GM18909 (cell line): ENCODE results near the gene ANKRD11.
"Not testable (repeated sequence)": the region's sequence is repeated elsewhere in the genome, so short reads cannot be mapped to it uniquely, and the experiment has no call there.

ENCODE experiments used
- ATAC-seq: cut with Tn5 transposase; IDR thresholded peaks from one replicate; pipeline ENCODE4 v1.9.1; 2021; ENCODE audit warnings: mild to moderate bottlenecking; ENCODE audit not compliant: unreplicated experiment, poor library complexity

The ANKRD11 gene

GRCh38 chr16:89308391-89309333, 181.7 kb downstream of the ANKRD11 start:
- ATAC-seq, result no peak

- no peak for ATAC-seq
These were observed 182.9 kb downstream of the ANKRD11 start for GRCh38 chr16:89307421-89307805.

- not testable (repeated sequence) for ATAC-seq
These were observed 183.6 kb downstream of the ANKRD11 start for GRCh38 chr16:89306457-89307420.

GRCh38 chr16:89304941-89305705, 185.2 kb downstream of the ANKRD11 start:
- no peak for ATAC-seq

GRCh38 chr16:89304181-89304851, 186.0 kb downstream of the ANKRD11 start:
- ATAC-seq, result no peak

GRCh38 chr16:89303617-89304016, 186.7 kb downstream of the ANKRD11 start:
- ATAC-seq, result no peak

- no peak for ATAC-seq
These were observed 189.4 kb downstream of the ANKRD11 start for GRCh38 chr16:89300976-89301360.

- ATAC-seq, result no peak
These were observed 189.9 kb downstream of the ANKRD11 start for GRCh38 chr16:89300311-89300975.

- ATAC-seq, result not testable (repeated sequence)
These were observed 190.8 kb downstream of the ANKRD11 start for GRCh38 chr16:89299357-89300111.

GRCh38 chr16:89298623-89299225, 191.6 kb downstream of the ANKRD11 start:
- no peak for ATAC-seq

GRCh38 chr16:89297910-89298545, 192.3 kb downstream of the ANKRD11 start:
- ATAC-seq, result no peak

GRCh38 chr16:89297156-89297874, 193.0 kb downstream of the ANKRD11 start:
- ATAC-seq, result no peak

- no peak for ATAC-seq
These were observed 194.4 kb downstream of the ANKRD11 start for GRCh38 chr16:89295915-89296314.

GRCh38 chr16:89295071-89295900, 195.1 kb downstream of the ANKRD11 start:
- no peak for ATAC-seq

- no peak for ATAC-seq
These were observed 195.9 kb downstream of the ANKRD11 start for GRCh38 chr16:89294486-89294885.
